H1 (cell line): ENCODE measurements around the gene GAPT. TPM values are rescaled to one million over a fixed set of nuclear protein-coding genes. Genes with fewer than 3 reads are reported as not detected.

Source experiments
- ATF3 ChIP-seq: IDR thresholded peaks from 2 replicates; pipeline ENCODE4 v1.6.1; 2011; ENCODE audit warnings: low read depth, mild to moderate bottlenecking, low read length; ENCODE audit not compliant: insufficient read depth
- BRCA1 ChIP-seq: IDR thresholded peaks from 2 replicates; pipeline ENCODE4 v1.6.1; 2012; ENCODE audit warnings: low read depth, low read length, improper control_type of control experiment
- CEBPB ChIP-seq: IDR thresholded peaks from 2 replicates; pipeline ENCODE4 v1.6.1; 2012; ENCODE audit warnings: low read depth, low read length
- CHD7 ChIP-seq: fragments of 300-600 bp; sonication (generic); IDR thresholded peaks from 2 replicates; pipeline ENCODE4 v1.7.1; 2012; ENCODE audit warnings: low read length, moderate library complexity, mild to moderate bottlenecking, inconsistent platforms; ENCODE audit not compliant: insufficient replicate concordance
- GTF2F1 ChIP-seq: IDR thresholded peaks from 2 replicates; pipeline ENCODE4 v1.6.1; 2012; ENCODE audit warnings: low read depth, low read length, improper control_type of control experiment, borderline replicate concordance
- KDM4A ChIP-seq: IDR thresholded peaks from one replicate; pipeline ENCODE4 v1.7.1; 2012; ENCODE audit warnings: low read depth, mild to moderate bottlenecking, moderate library complexity, low read length, inconsistent platforms; ENCODE audit not compliant: severe bottlenecking
- KDM5A ChIP-seq: fragments of 200-600 bp; IDR thresholded peaks from 2 replicates; pipeline ENCODE4 v1.7.1; 2012; ENCODE audit warnings: mild to moderate bottlenecking, low read length, inconsistent platforms, mixed read lengths
- SIN3A ChIP-seq, 2 experiments: IDR thresholded peaks in 1 of 2; conservative IDR thresholded peaks in 1 of 2; 2 replicates each; pipeline ENCODE4 v1.6.1; 2011 to 2012; ENCODE audit warnings: low read length in 2 of 2, improper control_type of control experiment in 1 of 2, low read depth in 1 of 2, mild to moderate bottlenecking in 1 of 2
- SP1 ChIP-seq: IDR thresholded peaks from 2 replicates; pipeline ENCODE4 v1.6.1; 2011; ENCODE audit warnings: low read depth, low read length
- SRF ChIP-seq: IDR thresholded peaks from 2 replicates; pipeline ENCODE4 v1.6.1; 2011; ENCODE audit warnings: mild to moderate bottlenecking, low read depth, low read length, moderate library complexity
- TAF7 ChIP-seq: optimal IDR thresholded peaks from 2 replicates; pipeline ENCODE3; 2011; ENCODE audit warnings: low read depth, mild to moderate bottlenecking, inconsistent platforms, low read length, moderate library complexity, borderline replicate concordance
- polyA plus RNA-seq, 7 experiments: library from polyadenylated mRNA; depleted of rRNA in 3 of 7; stranded (reverse) in 5 of 7; unstranded in 2 of 7; fragments of >200 nt in 5 of 7; fragments of 200-250 nt in 2 of 7; gene quantifications; 1 replicate in 5 of 7; 2 replicates in 1 of 7; 4 replicates in 1 of 7; pipeline versions ENCODE4 v1.2.1 to v1.2.3, GENCODE V29; 2011 to 2013; ENCODE audit warnings: missing spikeins in 2 of 7, mixed read lengths in 2 of 7
- total RNA-seq: library from RNA; stranded (reverse); fragmentation: NEBNext Ultra II Directional; extraction: Animal tissue kit (Norgen Biotek cat#: 25700); gene quantifications from 2 replicates; pipeline ENCODE4 v1.2.1, GENCODE V29; 2021

The GAPT gene
- total and polyA plus RNA-seq, 2 of the 8 experiments (the other 6 are each of a cell fraction or from before 2014, with no cell fraction given), result not detected

- TF ChIP-seq CHD7 (no peak), SP1 (no peak), BRCA1 (no peak), ATF3 (no peak), GTF2F1 (no peak), KDM5A (no peak), KDM4A (no peak), CEBPB (no peak), TAF7 (no peak), SIN3A (conservative IDR thresholded peaks at IDR 0.05 in 1 of 2, IDR thresholded peaks at IDR 0.05 in 1 of 2; ENCODE audit: low read depth in 1 of 2, low read length in 2 of 2) (no peak), SRF (no peak)
Observed at GRCh38 chr5:58457050-58457449, 34.2 kb upstream of the GAPT start (continued).
